ENCODE data around the gene DOK6. TPM values are rescaled to one million over a fixed set of nuclear protein-coding genes. Genes with fewer than 3 reads are reported as not detected.

The DOK6 gene
- total and polyA plus RNA-seq, 10 of the 15 experiments (the other 5 are each of a cell fraction or from before 2014, with no cell fraction given), result 0.01 to 0.09 (median 0.04) TPM; not detected in 4

- TF ChIP-seq HCFC1 (IDR thresholded peaks at IDR 0.05; ENCODE audit: low read length), result no peak
- no peak for TF ChIP-seq PML (IDR thresholded peaks at IDR 0.05; ENCODE audit: low read length)
- TF ChIP-seq POLR2AphosphoS5 (IDR thresholded peaks at IDR 0.05; ENCODE audit: low read length), result no peak
- TF ChIP-seq MXI1 (IDR thresholded peaks at IDR 0.05; ENCODE audit: low read depth, low read length), result no peak
- TF ChIP-seq NR2C2 (IDR thresholded peaks at IDR 0.05; ENCODE audit: borderline replicate concordance, control insufficient read depth, insufficient read length, low read depth), result no peak
- TF ChIP-seq ZBTB33 (IDR thresholded peaks at IDR 0.05), result no peak
- no peak for TF ChIP-seq CUX1 (IDR thresholded peaks at IDR 0.05; ENCODE audit: insufficient replicate concordance, low read depth, low read length)
- no peak for TF ChIP-seq PBX3 (IDR thresholded peaks at IDR 0.05; ENCODE audit: insufficient replicate concordance, low read depth, low read length)
- TF ChIP-seq MAX (IDR thresholded peaks at IDR 0.05; ENCODE audit: low read depth, low read length), result no peak
- no peak for TF ChIP-seq KLF5 (IDR thresholded peaks at IDR 0.05; ENCODE audit: partially characterized antibody)
- FAIRE-seq (no peak), ATAC-seq (no peak), DNase-seq (ENCODE audit: low read depth, low spot score) (no peak)
- intact Hi-C loops (cut with micrococcal nuclease; ENCODE audit: unreplicated experiment) (no loop called here), in situ Hi-C loops (cut with MboI) (no loop called here)
- SMC1A ChIA-PET (ENCODE audit: uncharacterized antibody, unreplicated experiment), result no interaction called here
- Histone ChIP-seq H4K20me1 (ENCODE audit: control insufficient read depth, insufficient read depth) (no peaks in the 10 kb centered on the region), H2AFZ (ENCODE audit: control insufficient read depth, low read depth, low read length) (no peak overlapping the region), H3K9me3 (replicated peaks; ENCODE audit: control insufficient read depth, insufficient read depth, low read length) (no peaks in the 10 kb centered on the region), H3K79me2 (ENCODE audit: control insufficient read depth, insufficient read depth, low read length) (no peaks in the 10 kb centered on the region), H3K4me2 (ENCODE audit: control insufficient read depth, insufficient read depth) (no peak overlapping the region), H3K4me1 (ENCODE audit: control insufficient read depth, insufficient read depth, low read length) (no peaks in the 10 kb centered on the region), H3K36me3 (ENCODE audit: control insufficient read depth in 2 of 2, insufficient read depth in 2 of 2, low read length in 1 of 2) (no peaks in the 10 kb centered on the region), H3K27me3 (replicated peaks in 1 of 2; ENCODE audit: control insufficient read depth in 2 of 2, insufficient read depth in 2 of 2, low read length in 1 of 2) (no peaks in the 10 kb centered on the region), H3K9ac (ENCODE audit: control insufficient read depth, insufficient read depth, low read length) (no peak overlapping the region), H3K4me3 (no peak overlapping the region), H3K27ac (ENCODE audit: control insufficient read depth, insufficient read depth) (no peak overlapping the region)
- CTCF ChIA-PET, result no interaction called here
- RAD21 ChIA-PET (ENCODE audit: unreplicated experiment), result no interaction called here
- POLR2A ChIA-PET, result no interaction called here
- BruUV-seq (replicated peaks), result no TSS peak
- 5% methylated on average over 2 of the region's 2 CpGs for WGBS (ENCODE audit: insufficient coverage, insufficient replicate concordance, low lambda C conversion rate, missing lambda C conversion rate)
These were observed 92.2 kb downstream of the DOK6 start for GRCh38 chr18:69492861-69493260.
